Measurements from ENCODE around the gene CNTNAP2.

GRCh38 chr7:148212731-148213130, 2096.1 kb downstream of the CNTNAP2 start:
- TF ChIP-seq CTCF (tag by site-specific recombination; IDR thresholded peaks at IDR 0.05) (no peak), ZNF670 (tag by site-specific recombination; IDR thresholded peaks at IDR 0.05; ENCODE audit: low read depth) (no peak), ZNF169 (tag by site-specific recombination; IDR thresholded peaks at IDR 0.05) (no peak), ZBTB44 (tag by site-specific recombination; IDR thresholded peaks at IDR 0.05) (no peak), ZNF121 (tag by site-specific recombination; IDR thresholded peaks at IDR 0.05) (no peak), ZNF18 (tag by site-specific recombination; IDR thresholded peaks at IDR 0.05) (no peak), ZNF362 (tag by site-specific recombination; IDR thresholded peaks at IDR 0.05) (no peak), TRIM28 (IDR thresholded peaks at IDR 0.05; ENCODE audit: borderline replicate concordance, low read length) (no peak), ZBTB26 (tag by site-specific recombination; optimal IDR thresholded peaks at IDR 0.05) (no peak), TCF7L2 (IDR thresholded peaks at IDR 0.05; ENCODE audit: borderline replicate concordance, low read depth, low read length) (no peak), ZNF184 (tag by site-specific recombination; IDR thresholded peaks at IDR 0.05) (no peak)
